Hematopoietic multipotent progenitor cell treated with erythropoietin and hydrocortisone succinate and interleukin-3 and kit ligand, for 8 days (in vitro differentiated cells): ENCODE measurements around the gene KCNK13.
"Not testable (repeated sequence)": the region's sequence is repeated elsewhere in the genome, so short reads cannot be mapped to it uniquely, and the experiment has no call there.

Experiments
- DNase-seq: peaks from one replicate; pipeline ENCODE4 v3.0.0-alpha.2; 2015

KCNK13 gene

GRCh38 chr14:90201344-90201743, 139.6 kb downstream of the KCNK13 start:
- no peak for DNase-seq

- DNase-seq = no peak
These were observed 142.7 kb downstream of the KCNK13 start for GRCh38 chr14:90204516-90204915.

- no peak for DNase-seq
These were observed 151.4 kb downstream of the KCNK13 start for GRCh38 chr14:90213099-90213748.

GRCh38 chr14:90228478-90228877, 166.7 kb downstream of the KCNK13 start:
- DNase-seq = no peak

- not testable (repeated sequence) for DNase-seq
These were observed 168.1 kb downstream of the KCNK13 start for GRCh38 chr14:90229942-90230341.
